NCI-H82 (cell line): ENCODE data around the gene HSFX1.

Experiments
- DNase-seq: peaks from one replicate; lab custom pipeline; 2025; lab: John Stamatoyannopoulos, UW

The HSFX1 gene

DNA sequence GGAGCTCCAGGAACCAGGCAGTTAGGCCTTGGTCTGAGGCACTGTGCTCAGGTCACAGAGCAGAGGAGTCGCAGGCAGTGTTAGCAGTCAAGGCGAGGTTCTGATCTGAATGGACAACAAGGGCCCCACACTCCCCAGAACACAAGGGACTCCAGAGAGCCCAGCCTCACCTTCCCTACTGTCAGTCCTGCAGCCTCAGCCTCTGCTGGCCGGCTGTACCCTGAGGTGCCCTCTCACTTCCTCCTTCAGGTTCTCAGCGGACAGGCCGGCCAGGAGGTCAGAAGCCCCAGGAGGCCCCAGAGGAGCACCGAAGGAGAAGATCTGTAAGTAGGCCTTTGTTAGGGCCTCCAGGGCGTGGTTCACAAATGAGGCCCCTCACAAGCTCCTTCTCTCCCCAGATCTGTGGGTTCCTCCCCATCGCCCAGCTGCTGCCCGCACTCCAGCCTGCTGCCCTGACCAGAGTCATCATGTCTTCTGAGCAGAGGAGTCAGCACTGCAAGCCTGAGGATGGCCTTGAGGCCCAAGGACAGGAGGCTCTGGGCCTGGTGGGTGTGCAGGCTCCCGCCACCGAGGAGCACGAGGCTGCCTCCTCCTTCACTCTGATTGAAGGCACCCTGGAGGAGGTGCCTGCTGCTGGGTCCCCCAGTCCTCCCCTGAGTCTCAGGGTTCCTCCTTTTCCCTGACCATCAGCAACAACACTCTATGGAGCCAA is 34.0 kb downstream of the HSFX1 start:
- DNase-seq, result no peak

GRCh38 chrX:149818652-149819051 is 44.8 kb downstream of the HSFX1 start:
- DNase-seq, result no peak

- no peak for DNase-seq
Measured at GRCh38 chrX:149819371-149819770, 45.5 kb downstream of the HSFX1 start.

DNA sequence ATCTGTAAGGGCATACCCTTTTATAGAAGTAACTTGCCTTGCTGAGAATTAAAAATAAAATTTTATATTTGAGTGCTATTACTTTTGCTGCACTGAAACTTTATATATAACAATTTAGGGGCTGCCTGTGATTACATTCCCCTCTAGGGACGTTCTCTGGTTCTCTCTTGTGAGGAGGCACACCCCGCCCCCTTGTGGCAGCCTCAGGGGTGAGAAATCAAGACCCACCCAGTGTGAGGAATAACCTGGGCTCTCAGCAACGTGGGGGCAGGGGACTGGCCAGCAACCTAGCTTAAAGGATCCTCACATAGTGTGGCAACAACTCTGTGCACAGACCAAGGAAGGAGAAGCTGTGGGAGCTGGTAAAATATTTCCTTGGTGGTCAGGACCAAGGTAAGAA is 51.6 kb downstream of the HSFX1 start:
- DNase-seq, result peak; percentile 64
